IPS DF 4.7 (cell line): Measurements from ENCODE around the gene FAH.
"Not testable (repeated sequence)": the region's sequence is repeated elsewhere in the genome, so short reads cannot be mapped to it uniquely, and the experiment has no call there.

Experiments used
- DNase-seq: peaks from one replicate; pipeline ENCODE4 v3.0.0-alpha.2; 2013; ENCODE audit warnings: low spot score; ENCODE audit errors: extremely low read depth

FAH gene

GRCh38 chr15:80152896-80153876, at the start of gene FAH:
FAH (plus strand) TSS chr15:80152999; CDS start chr15:80153055, 56 bp downstream.
- DNase-seq = no peak

DNA sequence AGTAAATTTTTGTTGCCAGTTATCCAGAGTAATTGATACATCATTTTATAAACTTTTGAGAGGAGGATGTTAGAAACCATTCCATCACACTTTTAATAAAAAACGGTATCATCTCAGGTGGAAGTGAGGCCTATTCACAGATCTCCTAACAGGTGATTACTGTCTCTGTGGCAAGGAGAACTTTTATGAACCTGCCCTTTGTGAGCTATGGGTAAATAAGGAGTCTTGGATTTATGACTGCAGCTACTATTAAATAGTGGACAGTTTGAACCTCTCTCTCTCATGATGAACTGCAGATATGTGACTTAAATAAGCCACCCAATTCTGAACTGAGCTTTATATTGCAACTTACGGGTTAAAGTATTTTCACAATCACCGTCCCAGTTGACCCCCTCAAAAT, 47.6 kb upstream of the FAH start:
- DNase-seq = no peak

DNA sequence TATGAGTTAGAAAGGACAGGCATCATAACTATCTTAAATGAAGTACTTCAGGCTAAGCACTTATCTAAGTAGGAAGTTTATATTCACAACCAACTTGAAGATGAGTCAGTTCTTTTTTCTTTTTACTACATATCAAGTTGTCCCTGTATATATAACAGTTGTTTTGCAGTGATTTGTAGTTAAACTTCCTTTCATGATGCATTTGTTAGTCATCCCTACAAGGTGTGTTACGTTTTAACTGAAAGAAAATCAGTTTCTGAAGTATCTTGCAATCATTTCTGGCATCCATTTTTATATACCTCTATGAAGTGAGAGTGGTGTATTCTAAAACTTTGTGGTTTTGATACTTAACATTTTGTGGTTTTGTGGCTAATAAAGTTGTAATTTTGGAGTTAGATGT, 47.2 kb upstream of the FAH start:
- DNase-seq = no peak

DNA sequence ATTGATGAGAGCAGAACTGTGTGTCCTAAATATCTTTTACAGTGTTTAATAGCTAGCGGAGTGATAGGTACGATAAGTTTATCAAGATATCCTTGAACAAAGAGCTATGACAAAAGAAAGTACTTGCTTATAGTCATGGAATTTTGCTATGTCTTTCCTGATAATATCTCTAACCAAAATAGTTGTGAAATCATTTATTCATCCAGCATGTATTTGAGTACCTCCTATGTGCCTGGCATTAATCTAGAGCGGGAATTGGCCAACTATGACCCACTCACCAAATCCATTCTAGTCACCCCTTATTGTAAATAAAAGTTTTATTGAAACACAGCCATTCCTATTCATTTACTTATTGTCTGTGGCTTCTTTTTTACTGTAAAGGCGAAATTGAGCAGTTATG, 46.7 kb upstream of the FAH start:
- DNase-seq = no peak

DNA sequence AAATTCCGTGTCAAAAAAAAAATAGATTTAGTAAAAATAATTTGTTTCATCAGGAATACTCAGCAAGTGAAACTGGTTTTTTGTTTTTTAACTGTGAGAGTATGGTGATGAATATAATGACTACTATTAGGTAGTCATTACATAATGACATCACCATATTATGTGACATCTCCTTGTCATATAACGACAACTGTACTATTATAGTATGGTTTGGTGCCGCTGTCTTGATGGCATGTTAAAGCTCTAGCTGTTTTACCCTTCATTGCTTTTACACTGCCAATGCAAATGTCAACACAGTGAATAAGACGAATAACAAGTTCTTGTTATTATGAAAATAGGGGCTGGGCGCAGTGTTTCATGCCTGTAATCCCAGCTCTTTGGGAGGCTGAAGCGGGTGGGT, 45.6 kb upstream of the FAH start:
- DNase-seq = no peak

GRCh38 chr15:80107774-80108173, 45.0 kb upstream of the FAH start:
- DNase-seq = no peak

GRCh38 chr15:80109388-80109787, 43.4 kb upstream of the FAH start:
- DNase-seq = no peak

- no peak for DNase-seq
Measured at GRCh38 chr15:80110920-80111319, 41.9 kb upstream of the FAH start.

DNA sequence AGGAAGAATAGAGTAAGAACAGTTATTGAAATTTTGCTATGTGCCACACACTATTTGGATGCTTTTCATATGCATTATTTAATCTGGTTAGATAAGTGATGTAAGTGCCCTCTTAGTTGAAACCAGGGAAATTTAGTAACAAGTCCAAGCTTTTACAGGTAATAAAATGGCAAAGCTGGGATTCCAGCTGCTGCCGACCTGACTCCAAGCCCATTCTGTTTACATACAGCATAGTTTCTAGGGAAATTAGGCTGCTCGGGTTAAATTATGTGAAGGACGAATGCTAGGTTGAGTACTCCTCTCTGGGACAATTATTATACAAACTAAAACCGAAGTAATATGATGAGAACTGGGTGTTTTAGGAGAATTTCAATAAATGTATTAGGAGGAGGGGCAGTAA, 38.7 kb upstream of the FAH start:
- DNase-seq = no peak

DNA sequence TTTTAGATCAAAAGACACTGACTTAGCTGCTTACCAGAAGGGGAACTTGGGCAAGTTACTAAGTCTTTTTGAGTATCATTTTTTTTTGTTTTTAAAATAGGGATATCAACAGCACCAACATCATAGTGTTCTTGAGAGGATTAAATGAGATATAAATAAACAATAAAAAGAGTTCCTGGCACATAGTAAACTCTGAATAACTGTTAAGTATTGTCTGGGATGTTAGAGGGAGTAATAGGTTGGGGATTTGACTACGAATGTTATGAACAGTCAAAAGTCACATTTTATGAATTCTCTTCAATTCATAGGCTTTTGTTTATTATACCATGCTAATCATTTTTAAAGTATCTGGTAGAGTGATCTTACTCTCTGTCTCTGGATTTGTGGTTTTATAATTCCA, 37.8 kb upstream of the FAH start:
- no peak for DNase-seq

GRCh38 chr15:80118956-80119355, 33.8 kb upstream of the FAH start:
- DNase-seq = no peak

DNA sequence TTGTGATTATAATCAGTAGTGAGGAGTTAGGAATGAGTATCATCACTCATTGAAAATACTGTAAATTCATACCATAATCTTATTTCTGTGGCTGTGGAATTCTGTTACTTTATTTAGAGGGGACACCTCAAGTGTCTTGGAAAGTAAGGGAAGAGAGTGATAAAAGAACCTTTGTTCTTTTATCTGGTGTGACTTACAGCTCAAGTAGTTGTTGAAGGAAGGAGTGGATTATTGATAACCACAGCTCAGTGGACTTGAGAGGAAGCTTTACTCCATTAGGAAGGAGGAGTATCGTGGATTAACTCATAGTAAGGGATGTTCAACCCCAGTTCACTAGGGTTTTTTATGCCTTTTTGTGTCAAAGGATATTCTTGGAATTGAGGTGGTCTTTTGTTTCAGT, 32.2 kb upstream of the FAH start:
- no peak for DNase-seq

GRCh38 chr15:80121546-80121945, 31.3 kb upstream of the FAH start:
- no peak for DNase-seq

DNA sequence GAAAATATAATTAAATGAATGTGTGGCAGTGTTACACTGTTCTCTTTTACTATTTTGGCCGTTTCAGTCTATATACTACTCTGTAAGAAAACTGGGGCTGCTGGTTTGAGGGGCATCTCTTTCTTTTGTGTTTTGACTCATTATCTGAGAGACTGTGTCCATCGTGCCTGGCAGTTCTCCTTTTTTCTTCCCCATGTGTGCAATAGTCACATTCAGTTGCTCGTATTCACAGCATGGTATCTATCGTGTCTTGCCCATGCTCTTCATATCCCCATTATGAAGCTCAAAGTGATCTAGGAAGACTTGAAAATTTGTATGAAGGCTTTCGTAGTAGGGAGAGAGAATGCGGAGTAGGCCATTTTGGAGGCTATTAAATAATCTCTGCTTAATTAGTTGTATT, 29.8 kb upstream of the FAH start:
- no peak for DNase-seq

GRCh38 chr15:80127253-80127652, 25.5 kb upstream of the FAH start:
- DNase-seq = not testable (repeated sequence)

DNA sequence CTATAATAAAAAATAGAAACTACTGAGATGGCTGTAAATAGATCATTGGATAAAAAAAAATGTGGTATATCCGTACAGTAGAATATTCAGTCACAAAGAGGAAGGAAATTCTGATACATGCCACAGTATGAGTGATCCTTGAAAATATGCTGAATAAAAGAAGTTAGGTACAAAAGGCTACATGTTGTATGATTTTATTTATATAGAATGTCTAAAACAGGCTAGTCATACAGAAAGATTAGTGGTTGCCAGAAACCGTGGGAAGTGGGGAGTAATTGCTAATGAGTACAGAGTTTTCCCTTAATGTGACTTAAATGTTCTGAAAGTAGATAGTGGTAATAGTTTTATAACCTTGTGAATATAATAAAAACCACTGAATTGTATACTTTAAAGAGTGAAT, 24.9 kb upstream of the FAH start:
- no peak for DNase-seq

GRCh38 chr15:80132382-80132781, 20.4 kb upstream of the FAH start:
- DNase-seq = no peak

GRCh38 chr15:80136854-80137253, 15.9 kb upstream of the FAH start:
- DNase-seq = no peak

GRCh38 chr15:80138961-80139360, 13.8 kb upstream of the FAH start:
- DNase-seq = no peak

GRCh38 chr15:80140909-80141308, 11.9 kb upstream of the FAH start:
- DNase-seq = no peak

DNA sequence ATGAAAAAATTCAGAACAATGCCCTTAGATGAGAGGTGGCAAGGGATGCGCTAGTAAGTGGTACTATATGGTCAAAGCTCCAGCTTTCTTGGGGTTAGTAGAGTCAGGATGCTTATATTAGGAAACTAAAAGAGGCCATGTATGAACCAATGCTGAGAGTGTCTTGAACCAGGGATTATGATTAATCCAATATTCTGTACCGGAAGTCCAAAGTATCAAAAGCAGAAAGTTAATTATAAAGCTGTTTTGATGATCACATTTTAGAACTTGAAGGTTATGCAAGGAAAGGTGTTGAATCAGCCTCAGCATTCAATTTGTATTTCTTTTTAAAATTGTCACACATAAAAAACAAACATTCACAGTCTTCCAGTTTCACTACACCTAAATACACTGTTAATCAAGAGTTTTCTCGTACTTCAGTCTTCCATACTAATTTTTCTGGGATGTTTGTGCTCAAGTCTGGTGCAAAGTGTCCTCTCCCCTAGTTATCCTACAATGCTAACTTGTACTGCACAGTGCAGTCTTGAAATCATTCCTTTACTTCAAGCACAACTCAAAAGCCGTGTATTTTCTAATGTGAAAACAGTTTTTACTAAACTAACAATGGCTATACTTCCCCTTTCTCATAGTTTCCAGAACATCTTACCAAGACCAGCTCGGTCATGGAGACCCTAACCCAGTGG, 10.7 kb upstream of the FAH start:
- DNase-seq = no peak

DNA sequence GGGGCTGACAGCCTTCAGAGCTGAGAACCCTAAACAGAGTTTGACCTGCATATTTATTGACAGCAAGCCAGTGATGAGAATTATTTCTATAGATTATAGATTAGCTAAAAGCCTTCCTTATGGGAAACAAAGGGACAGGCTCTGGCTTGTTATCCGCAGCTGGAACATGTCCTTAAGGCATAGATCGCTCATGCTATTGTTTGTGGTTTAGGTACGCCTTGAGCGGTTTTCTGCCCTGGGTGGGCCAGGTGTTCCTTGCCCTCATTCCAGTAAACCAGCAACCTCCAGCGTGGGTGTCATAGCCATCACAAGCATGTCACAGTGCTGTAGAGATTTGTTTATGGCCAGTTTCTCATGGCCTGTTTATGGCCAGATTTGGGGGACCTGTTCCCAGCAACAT, 10.2 kb upstream of the FAH start:
- no peak for DNase-seq

DNA sequence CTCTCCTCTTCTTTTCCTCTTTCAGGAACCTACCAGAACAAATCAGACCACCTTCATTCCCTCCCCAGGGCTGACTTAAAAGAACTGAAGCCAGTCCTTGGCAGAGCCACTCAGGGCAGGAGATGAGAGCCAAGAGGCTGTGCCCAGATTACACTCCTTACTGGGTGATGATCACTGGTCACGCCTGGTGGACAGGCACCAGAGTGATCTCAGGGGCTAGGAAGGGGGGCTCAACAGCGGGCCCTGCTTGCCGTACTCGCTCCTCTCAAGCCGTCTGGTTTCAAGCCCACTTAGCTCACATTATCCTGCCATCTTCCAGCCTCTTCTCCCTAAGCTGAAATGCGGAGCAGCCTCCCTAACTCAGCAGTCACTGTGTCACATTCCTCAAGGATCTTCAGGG, 1.7 kb upstream of the FAH start:
- no peak for DNase-seq
